HCT116 (cell line): ENCODE measurements around the gene MAML3. TPM values are rescaled to one million over a fixed set of nuclear protein-coding genes. Genes with fewer than 3 reads are reported as not detected.
A peak's percentile ranks its signal among the peaks of the same experiment; 100 is the strongest.

Experiments used
- ATAC-seq: fragments of 200-7000 bp; cut with Tn5 transposase; 2 replicates; pipeline ENCODE4 v1.9.1; 2020; ENCODE audit warnings: mild to moderate bottlenecking, moderate library complexity
- BruUV-seq: library from RNA; stranded (reverse); fragments of 400-500 nt; replicated peaks from 2 replicates; lab custom pipeline; 2021; lab: Mats Ljungman, UMichigan
- CTCF ChIA-PET: fragments of 300-600 bp; sonication (Branson Sonifier 250); formaldehyde crosslinking; loops from one replicate; lab custom pipeline; 2021; ENCODE audit warnings: antibody characterized with exemption; lab: Charles Lee
- POLR2A ChIA-PET: fragments of 300-600, 350-600 bp; sonication (Branson Sonifier 250); formaldehyde crosslinking; loops from one replicate; lab custom pipeline; 2021; ENCODE audit warnings: antibody characterized with exemption; lab: Charles Lee
- RAD21 ChIA-PET, 2 experiments: fragments of 300-600 bp; sonication (Branson Sonifier 250); formaldehyde crosslinking; loops; one replicate each; lab custom pipeline; 2023; ENCODE audit warnings: low total read pairs in 2 of 2; ENCODE audit not compliant: uncharacterized antibody in 2 of 2, unreplicated experiment in 2 of 2, low non-redundant PET in 1 of 2; lab: Charles Lee
- DNase-seq: peaks from one replicate; pipeline ENCODE4 v3.0.0-alpha.2; 2010; ENCODE audit warnings: low read depth, low spot score
- H2AFZ ChIP-seq: fragments of 200-600 bp; shearing (Covaris generic), sonication (generic); 2 replicates; pipeline ENCODE4 v1.6.1; 2017; ENCODE audit warnings: low read depth, mixed run types, mixed read lengths, antibody characterized with exemption, low read length; ENCODE audit not compliant: poor library complexity, severe bottlenecking
- H3K27ac ChIP-seq: 2 replicates; pipeline ENCODE4 v1.5.1; 2012; ENCODE audit warnings: low read depth, low read length
- H3K27me3 ChIP-seq: fragments of 200-600 bp; sonication (generic); 2 replicates; pipeline ENCODE4 v1.6.1; 2016; ENCODE audit warnings: mixed run types, low read length, mixed read lengths; ENCODE audit not compliant: insufficient read depth
- H3K36me3 ChIP-seq, 2 experiments: fragments of 200-500 bp in 1 of 2; fragments of 200-600 bp in 1 of 2; sonication (Bioruptor generic) in 1 of 2; sonication (generic) in 1 of 2; 2 replicates each; pipeline versions ENCODE4 v1.5.1 to v1.6.1; 2014 to 2016; ENCODE audit warnings: low read length in 2 of 2, inconsistent platforms in 1 of 2, mixed read lengths in 1 of 2, mixed run types in 1 of 2; ENCODE audit not compliant: insufficient read depth in 2 of 2, control insufficient read depth in 1 of 2
- H3K4me1 ChIP-seq, 2 experiments: fragments of 200-600 bp in 1 of 2; sonication (generic) in 1 of 2; 2 replicates each; pipeline versions ENCODE4 v1.5.1 to v1.6.1; 2012 to 2017; ENCODE audit warnings: low read length in 2 of 2, inconsistent platforms in 1 of 2, mild to moderate bottlenecking in 1 of 2, mixed read lengths in 1 of 2, mixed run types in 1 of 2, moderate library complexity in 1 of 2; ENCODE audit not compliant: insufficient read depth in 2 of 2, control insufficient read depth in 1 of 2
- H3K4me2 ChIP-seq: fragments of 200-600 bp; sonication (generic); 2 replicates; pipeline ENCODE4 v1.6.1; 2017; ENCODE audit warnings: mixed run types, low read length, mixed read lengths
- H3K4me3 ChIP-seq, 2 experiments: fragments of 200-600 bp in 1 of 2; sonication (generic) in 1 of 2; replicated peaks in 1 of 2; 2 replicates each; pipeline ENCODE4 v1.5.1; 2011 to 2016; ENCODE audit warnings: low read length in 2 of 2, control low read depth in 1 of 2, low read depth in 1 of 2, mild to moderate bottlenecking in 1 of 2, mixed read lengths in 1 of 2, mixed run types in 1 of 2
- H3K79me2 ChIP-seq: fragments of 200-600 bp; sonication (generic); 2 replicates; pipeline ENCODE4 v1.6.1; 2017; ENCODE audit warnings: mild to moderate bottlenecking, mixed run types, low read length, moderate library complexity, mixed read lengths; ENCODE audit not compliant: insufficient read depth
- H3K9ac ChIP-seq: fragments of 200-600 bp; sonication (generic); 2 replicates; pipeline ENCODE4 v1.6.1; 2016; ENCODE audit warnings: low read length, mixed read lengths
- H3K9me2 ChIP-seq: fragments of 200-600 bp; sonication (generic), shearing (Covaris generic); 2 replicates; pipeline ENCODE4 v1.6.1; 2017; ENCODE audit warnings: mixed run types, mild to moderate bottlenecking, moderate library complexity; ENCODE audit not compliant: insufficient read depth
- H3K9me3 ChIP-seq, 2 experiments: fragments of 200-500 bp in 1 of 2; fragments of 200-600 bp in 1 of 2; sonication (Bioruptor generic) in 1 of 2; sonication (generic) in 1 of 2; 2 replicates each; pipeline ENCODE4 v1.6.1; 2014 to 2017; ENCODE audit warnings: low read length in 2 of 2, mixed read lengths in 2 of 2, inconsistent platforms in 1 of 2, low read depth in 1 of 2, mild to moderate bottlenecking in 1 of 2, mixed run types in 1 of 2, moderate library complexity in 1 of 2; ENCODE audit not compliant: control insufficient read depth in 1 of 2, insufficient read depth in 1 of 2
- H4K20me1 ChIP-seq: fragments of 200-600 bp; sonication (generic), shearing (Covaris generic); 2 replicates; pipeline ENCODE4 v1.6.1; 2017; ENCODE audit warnings: mixed run types, mild to moderate bottlenecking, moderate library complexity; ENCODE audit not compliant: insufficient read depth
- FOSL1 ChIP-seq: IDR thresholded peaks from 2 replicates; pipeline ENCODE4 v1.6.1; 2012; ENCODE audit warnings: low read depth
- RAD21 ChIP-seq: IDR thresholded peaks from 2 replicates; pipeline ENCODE4 v1.6.1; 2012; ENCODE audit warnings: low read depth, mild to moderate bottlenecking
- intact Hi-C: fragments of 100-400 bp; cut with micrococcal nuclease; formaldehyde crosslinking; loops from 2 replicates; pipeline ENCODE4 v1.10.0; 2022
- total RNA-seq: library from RNA; stranded (reverse); gene quantifications from one replicate; pipeline ENCODE4 v1.2.1, GENCODE V29; 2021; ENCODE audit not compliant: unreplicated experiment
- TF ChIP-seq, protein P1 (sequence below), 3 experiments: fragments of 200-600 bp in 1 of 3; sonication (generic) in 1 of 3; IDR thresholded peaks in 2 of 3; conservative IDR thresholded peaks in 1 of 3; 2 replicates each; pipeline ENCODE4 v1.5.1; 2012 to 2017; ENCODE audit warnings: low read depth in 2 of 3, low read length in 2 of 3, antibody characterized with exemption in 1 of 3, borderline replicate concordance in 1 of 3, control low read depth in 1 of 3, mild to moderate bottlenecking in 1 of 3, mixed read lengths in 1 of 3, mixed run types in 1 of 3, moderate library complexity in 1 of 3; ENCODE audit not compliant: insufficient read depth in 1 of 3

The MAML3 gene
- total RNA-seq, 1 experiment from 2014 or later, result 3.1 TPM

DNA sequence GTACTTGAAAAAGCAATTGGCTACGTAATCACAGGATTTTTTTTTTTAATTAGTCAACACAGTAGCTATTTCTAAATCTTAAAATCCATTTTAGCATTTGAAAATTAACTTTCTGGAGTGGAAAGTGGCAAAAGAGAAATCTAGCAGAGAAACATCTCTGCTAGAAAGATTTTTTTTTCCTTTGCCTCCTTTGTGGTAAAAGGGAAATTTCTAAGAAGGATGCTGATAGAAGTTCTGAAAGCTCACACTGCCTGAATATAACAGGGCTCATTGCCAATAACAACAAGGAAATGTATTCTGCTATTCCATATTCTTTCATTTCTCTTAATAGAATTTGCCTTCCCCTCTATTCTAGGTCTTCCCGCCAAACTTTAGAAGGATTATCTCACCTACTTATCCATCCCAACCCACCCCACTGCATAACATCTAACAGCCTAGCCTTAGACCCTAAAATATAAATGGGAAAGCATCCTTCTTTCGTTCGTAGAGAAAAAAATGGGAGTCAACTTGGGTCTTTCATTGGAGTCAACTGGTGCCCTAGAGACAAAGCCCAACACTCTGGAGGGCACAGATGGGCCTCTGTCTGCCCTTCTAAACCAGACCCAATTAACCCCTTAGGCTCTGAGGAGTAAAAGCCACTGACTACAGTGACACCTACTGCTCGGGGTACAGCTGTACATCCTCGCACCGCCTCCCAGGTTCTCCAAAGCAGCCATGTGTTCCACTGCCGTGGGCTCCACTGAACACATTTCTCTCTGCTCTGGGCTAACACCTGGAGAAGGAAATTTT lies 103.9 kb downstream of the MAML3 start:
- H4K20me1 ChIP-seq, result no peaks in the 10 kb centered on the region
- ChIA-PET CTCF (interaction anchor here (0.7 to 1.0 kb wide), 2 partner anchors 10 to 277 kb away, joined by 3 read pairs; no protein-coding TSS in a partner anchor), POLR2A (no interaction called here), RAD21 (no interaction called here)
- H3K9ac ChIP-seq, result no peak overlapping the region
- H3K4me1 ChIP-seq, result peaks cover 0 to 6% of the 10 kb centered on the region in 2 experiments; a peak in 1 of 4 replicates
- intact Hi-C loops, result loop anchor here (5.0 kb wide), 1 partner anchor 393 kb away; no protein-coding TSS in a partner anchor
- H3K4me2 ChIP-seq, result no peak overlapping the region
- H3K27ac ChIP-seq, result no peak overlapping the region
- no peak overlapping the region for H2AFZ ChIP-seq
- ATAC-seq (peak; percentile 87), DNase-seq (no peak)
- no peaks in the 10 kb centered on the region for H3K36me3 ChIP-seq
- H3K9me3 ChIP-seq, result no peaks in the 10 kb centered on the region
- no peaks in the 10 kb centered on the region for H3K9me2 ChIP-seq
- TF ChIP-seq, protein P1, sequence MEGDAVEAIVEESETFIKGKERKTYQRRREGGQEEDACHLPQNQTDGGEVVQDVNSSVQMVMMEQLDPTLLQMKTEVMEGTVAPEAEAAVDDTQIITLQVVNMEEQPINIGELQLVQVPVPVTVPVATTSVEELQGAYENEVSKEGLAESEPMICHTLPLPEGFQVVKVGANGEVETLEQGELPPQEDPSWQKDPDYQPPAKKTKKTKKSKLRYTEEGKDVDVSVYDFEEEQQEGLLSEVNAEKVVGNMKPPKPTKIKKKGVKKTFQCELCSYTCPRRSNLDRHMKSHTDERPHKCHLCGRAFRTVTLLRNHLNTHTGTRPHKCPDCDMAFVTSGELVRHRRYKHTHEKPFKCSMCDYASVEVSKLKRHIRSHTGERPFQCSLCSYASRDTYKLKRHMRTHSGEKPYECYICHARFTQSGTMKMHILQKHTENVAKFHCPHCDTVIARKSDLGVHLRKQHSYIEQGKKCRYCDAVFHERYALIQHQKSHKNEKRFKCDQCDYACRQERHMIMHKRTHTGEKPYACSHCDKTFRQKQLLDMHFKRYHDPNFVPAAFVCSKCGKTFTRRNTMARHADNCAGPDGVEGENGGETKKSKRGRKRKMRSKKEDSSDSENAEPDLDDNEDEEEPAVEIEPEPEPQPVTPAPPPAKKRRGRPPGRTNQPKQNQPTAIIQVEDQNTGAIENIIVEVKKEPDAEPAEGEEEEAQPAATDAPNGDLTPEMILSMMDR (IDR thresholded peaks at IDR 0.05 in 2 of 3, conservative IDR thresholded peaks at IDR 0.05 in 1 of 3; ENCODE audit: borderline replicate concordance in 1 of 3, insufficient read depth in 1 of 3, low read depth in 2 of 3, low read length in 2 of 3), result peak; percentile 26 to 58 (median 48); a peak in 4 of 6 replicates
- TF ChIP-seq RAD21 (peak; percentile 58), FOSL1 (no peak)
- H3K4me3 ChIP-seq, result no peak overlapping the region
- no peaks in the 10 kb centered on the region for H3K79me2 ChIP-seq
- H3K27me3 ChIP-seq, result peaks cover 8% of the 10 kb centered on the region; the same call in 1 of the 2 replicates
- BruUV-seq, result no TSS peak
